GM19468 (cell line): Measurements from ENCODE around the gene MBD3L4.
A peak's percentile ranks its signal among the peaks of the same experiment; 100 is the strongest.
"Not testable (repeated sequence)": the region's sequence is repeated elsewhere in the genome, so short reads cannot be mapped to it uniquely, and the experiment has no call there.

Experiments
- ATAC-seq: cut with Tn5 transposase; IDR thresholded peaks from one replicate; pipeline ENCODE4 v1.9.1; 2021; ENCODE audit warnings: mild to moderate bottlenecking, moderate library complexity, moderate number of reproducible peaks; ENCODE audit not compliant: unreplicated experiment; ENCODE audit errors: extremely low read depth

Gene MBD3L4

DNA sequence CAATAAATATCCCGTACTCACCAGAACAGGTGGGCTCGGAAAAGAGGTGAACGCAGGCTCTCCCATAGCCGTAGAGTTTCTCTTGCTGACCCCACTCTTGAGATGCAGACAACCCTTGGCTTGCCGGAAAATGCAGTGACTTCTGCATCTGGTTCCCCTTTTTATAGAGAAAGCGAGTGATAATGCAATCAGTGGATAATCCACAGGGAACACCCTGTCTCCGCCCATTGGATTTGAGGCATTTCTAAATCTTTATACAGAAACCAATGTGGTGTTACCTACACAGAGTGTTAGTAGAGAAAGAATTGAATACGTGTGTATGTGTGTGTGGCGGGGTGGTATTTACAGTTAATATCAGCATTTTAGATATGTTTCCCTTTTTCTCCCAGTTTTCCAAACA, at the start of gene MBD3L4:
MBD3L4 (minus strand) TSS at position 101 of the 400 bp plus-strand sequence; CDS start at position 66, 35 bp downstream.
- not testable (repeated sequence) for ATAC-seq

DNA sequence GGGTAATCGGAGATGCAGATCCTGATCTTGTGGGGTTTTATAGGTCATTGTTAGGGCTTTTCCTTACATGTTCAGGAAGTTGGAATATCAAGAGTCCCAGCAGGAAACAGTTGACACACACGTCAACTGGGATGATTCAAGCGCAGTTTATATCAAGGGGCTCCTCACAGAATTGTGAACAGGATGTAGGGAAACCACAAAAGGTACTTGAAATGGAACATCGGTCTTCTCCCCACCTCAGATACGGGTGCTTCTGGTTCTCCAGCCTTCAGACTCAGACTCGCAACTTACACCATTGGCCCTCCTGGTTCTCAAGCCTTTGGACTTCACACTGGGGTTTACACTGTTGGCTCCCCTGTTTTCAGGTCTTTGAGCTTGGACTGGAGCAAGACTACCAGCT, 49.0 kb upstream of the MBD3L4 start:
- ATAC-seq: no peak

DNA sequence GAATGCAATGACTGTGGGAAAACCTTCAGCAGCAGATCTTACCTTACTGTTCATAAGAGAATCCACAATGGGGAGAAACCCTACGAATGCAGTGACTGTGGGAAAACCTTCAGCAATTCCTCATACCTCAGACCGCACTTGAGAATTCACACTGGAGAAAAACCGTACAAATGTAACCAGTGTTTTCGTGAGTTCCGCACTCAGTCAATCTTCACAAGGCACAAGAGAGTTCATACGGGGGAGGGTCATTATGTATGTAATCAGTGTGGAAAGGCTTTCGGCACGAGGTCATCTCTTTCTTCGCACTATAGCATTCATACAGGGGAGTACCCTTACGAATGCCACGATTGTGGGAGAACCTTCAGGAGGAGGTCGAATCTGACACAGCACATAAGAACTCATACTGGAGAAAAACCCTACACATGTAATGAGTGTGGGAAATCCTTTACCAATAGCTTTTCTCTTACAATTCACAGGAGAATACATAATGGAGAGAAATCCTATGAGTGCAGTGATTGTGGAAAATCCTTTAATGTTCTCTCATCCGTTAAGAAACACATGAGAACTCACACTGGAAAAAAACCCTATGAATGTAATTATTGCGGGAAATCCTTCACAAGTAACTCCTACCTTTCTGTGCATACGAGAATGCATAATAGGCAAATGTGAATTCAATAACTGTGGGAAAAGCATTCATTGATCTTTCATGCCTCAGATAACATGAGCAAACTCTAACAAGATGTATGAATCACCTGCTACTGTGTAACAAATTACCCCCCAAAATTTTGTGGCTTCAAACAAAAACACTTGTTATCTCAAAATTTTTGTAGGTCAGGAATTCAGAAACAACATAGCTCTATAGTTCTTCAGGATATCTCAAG, 43.3 kb upstream of the MBD3L4 start:
- no peak for ATAC-seq

DNA sequence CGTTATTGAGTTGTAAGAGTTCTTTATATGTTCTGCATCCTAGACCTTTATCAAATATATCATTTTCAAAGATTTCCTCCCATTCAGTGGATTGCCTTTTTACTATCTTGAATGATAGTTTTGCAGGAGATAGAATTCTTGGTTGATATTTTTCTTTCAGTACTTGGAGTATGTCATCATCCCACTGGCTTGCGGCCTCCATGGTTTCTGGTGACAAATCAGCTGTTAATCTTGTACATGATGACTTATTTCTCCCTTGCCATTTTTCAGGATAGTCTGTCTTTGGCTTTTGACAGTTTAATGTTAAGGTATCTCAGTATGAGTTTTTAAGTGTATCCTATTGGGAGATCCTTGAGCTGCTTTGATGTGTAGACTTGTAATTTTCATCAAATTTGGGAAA, 38.0 kb upstream of the MBD3L4 start:
- no peak for ATAC-seq

DNA sequence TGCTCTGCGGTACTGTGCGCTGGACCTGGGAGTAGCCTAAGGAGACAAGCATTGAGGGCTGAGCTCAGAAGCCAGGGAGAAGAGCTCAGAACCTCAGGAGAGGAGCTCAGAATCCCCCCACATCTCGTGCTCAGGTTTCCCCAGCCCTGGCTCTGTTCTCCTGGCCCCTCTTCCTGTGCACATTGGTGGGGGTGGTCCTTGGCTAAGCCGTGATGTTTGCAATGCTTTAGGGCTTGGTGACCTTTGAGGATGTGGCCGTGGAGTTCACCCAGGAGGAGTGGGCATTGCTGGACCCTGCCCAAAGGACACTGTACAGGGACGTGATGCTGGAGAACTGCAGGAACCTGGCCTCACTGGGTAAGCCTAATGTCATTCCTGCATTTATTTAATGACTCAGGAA, 36.2 kb upstream of the MBD3L4 start:
- ATAC-seq: no peak

DNA sequence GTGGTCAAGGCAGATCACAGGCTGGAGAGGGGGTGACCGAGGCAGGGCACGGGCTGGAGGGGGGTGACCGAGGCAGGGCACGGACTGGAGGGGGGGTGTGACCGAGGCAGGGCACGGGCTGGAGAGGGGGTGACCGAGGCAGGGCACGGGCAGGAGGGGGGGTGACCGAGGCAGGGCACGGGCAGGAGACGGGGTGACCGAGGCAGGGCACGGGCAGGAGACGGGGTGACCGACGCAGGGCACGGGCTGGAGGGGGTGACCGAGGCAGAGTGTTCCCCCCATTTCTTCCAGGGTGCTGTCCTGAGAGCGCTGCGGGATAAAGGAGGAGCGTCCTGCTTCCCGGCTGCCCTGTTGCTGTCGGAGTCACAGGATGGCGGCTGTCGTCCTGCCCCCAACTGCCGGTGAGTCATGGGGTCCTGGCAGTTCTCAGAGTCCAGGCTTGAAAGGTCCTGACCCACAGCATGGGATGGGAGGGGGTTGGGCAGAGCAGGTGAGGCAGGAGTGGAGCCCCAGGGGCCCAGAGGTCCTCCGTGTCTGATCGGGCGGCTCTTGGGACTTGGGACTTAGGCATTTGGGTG, 34.8 kb upstream of the MBD3L4 start:
- ATAC-seq: no peak

DNA sequence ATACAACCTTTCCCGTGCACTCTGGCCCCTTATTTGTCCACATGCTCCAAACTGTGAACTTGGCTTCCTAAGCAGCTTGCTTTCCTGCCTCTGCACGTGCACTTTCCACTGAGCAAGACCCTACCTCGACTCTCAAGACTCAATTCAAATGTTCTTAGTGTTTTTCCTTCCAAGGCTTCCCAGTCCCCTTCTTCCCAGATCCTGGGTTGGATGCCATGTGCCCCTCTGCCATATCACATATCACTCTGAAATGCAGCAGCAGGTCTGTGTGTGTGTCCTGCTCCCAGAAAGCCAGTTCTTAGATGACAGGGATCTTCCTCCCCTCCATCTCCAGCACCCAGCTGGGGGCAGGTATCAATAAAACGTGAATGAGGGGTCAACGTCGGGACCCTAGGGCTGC, 32.6 kb upstream of the MBD3L4 start:
- no peak for ATAC-seq

DNA sequence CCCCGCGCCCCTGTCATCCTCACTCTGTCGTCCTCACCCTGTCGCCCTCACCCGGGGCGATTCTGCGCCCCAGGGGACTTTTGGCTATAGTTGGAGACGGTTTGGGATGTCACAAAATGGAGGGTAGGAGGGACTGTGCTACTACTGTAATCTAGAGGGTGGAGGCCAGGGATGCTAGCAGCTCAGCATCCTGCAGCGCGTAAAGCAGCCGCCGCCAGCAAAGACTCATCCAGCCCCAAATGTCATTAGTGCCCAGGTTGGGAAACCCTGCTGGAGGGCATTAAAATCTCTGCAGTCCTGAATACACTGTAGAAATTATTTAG, 29.9 kb upstream of the MBD3L4 start:
- no peak for ATAC-seq

DNA sequence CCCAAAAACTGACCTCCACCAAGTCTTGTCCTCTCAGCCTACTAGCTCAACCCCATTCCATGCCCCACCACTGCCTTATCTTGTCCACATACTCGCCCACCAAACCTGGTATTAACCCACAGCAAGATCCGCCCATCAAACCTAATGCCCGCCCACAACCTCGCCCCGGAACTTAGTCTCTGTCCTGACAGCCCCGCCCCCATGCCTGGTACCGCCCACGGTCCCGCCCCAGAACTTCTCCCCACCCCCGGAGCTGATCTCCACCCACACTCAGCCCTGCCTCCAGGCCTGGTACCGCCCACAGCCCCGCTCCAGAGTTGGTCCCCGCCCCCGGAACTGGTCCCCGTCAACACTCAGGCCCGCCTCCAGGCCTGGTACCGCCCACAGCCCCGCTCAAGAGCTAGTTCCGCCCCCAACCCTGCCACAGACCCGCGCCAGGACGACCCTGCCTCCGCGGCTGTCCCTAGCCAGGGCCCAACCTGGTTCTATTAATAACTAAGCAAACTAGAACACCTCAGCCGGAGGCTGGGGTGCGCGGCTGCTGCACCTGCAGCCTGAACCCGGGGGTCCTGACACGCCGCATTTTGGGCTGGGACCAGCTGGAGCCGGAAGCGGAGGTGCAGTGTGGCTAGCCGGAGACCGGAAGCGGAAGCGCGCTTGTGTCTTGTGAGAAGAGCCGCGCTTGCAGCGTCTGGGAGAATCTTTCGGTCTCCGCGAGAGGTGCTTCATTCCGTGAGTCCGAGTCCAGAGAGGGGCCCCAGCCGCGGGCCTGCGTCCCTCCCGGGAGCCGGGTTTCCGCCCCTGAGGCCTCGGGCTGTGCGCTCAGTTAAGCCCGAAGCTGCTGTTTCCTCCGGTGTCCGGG, 29.3 kb upstream of the MBD3L4 start, which contains the start of gene ZNF557:
ZNF557 (plus strand) TSS at position 662 of the 862 bp plus-strand sequence. CDS start 5,372 bp downstream, outside the sequence.
- ATAC-seq: peak; percentile 65

DNA sequence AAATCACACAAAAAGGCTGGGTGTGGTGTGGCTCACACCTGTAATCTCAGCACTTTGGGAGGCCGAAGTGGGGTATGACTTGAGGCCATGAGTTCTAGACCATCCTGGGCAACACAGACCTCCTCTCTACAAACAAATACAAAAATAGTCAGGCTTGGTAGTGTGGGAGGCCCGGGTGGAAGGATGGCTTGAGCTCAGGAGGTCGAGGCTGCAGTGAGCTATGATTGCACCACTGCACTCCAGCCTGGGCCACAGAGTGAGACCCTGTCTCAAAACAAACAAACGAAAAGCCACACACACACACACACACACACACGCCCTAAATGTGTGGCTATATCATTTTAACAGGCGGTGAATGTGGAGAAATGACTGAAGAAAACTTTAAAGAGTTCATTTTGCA, 28.6 kb upstream of the MBD3L4 start:
- ATAC-seq: no peak

DNA sequence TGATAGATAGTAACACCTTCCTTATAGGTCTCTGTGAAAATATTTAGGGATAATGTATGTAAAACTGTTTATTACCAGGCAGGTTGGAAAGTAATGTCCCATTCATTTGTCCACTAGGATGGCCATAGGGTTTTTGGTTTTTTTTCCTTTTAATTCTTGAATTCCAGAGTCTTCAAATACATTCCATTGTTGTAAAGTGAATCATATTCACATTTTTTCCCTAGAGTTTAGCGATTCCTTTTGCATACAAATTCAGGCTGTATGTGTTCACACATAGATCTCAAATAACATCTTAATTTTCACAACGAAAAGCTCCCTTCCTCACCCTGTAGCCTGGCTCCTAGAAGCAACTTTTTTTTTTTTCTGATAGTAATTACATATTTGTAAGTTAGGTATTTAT, 27.7 kb upstream of the MBD3L4 start:
- no peak for ATAC-seq

DNA sequence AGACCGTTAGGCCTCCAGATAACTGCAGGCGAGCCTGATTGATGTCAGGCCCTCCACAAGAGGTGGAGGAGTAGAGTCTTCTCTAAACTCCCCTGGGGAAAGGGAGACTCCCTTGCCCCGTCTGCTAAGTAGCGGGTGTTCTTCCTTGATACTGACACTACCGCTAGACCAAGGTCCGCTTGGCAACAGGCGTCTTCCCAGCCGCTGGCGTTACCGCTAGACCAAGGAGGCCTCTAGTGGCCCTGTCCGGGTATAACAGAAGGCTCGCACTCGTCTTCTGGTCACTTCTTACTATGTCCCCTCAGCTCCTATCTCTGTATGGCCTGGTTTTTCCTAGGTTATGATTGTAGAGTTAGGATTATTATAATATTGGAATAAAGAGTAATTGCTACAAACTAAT, 27.1 kb upstream of the MBD3L4 start:
- ATAC-seq: not testable (repeated sequence)

DNA sequence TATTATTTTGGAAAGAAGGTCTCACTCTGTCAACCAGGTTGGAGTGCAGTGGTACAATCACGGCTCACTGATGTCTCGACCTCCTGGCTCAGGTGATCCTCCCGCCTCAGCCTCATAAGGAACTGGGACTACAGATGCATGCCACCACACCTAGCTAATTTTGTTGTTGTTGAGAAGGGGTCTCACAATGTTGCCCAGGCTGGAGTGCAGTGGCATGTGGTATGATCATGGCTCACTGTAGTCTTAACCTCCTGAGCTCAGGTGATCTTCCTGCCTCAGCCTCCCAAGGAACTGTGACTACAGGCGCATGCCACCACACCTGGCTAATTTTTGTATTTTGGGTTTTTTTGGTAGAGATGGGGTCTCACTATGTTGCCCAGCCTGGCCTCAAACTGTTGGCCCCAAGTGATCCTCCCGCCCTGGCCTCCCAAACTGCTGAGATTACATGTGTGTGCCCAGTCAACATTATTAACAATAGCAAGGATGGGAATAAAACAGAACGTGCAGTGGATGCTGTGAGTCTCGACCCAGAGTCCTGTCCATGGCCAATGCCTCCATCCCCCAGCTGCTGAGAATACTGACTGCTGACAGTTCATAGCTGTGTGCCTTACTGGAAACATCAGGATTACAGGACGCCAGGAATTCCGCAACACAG, 23.9 kb upstream of the MBD3L4 start:
- ATAC-seq: no peak

DNA sequence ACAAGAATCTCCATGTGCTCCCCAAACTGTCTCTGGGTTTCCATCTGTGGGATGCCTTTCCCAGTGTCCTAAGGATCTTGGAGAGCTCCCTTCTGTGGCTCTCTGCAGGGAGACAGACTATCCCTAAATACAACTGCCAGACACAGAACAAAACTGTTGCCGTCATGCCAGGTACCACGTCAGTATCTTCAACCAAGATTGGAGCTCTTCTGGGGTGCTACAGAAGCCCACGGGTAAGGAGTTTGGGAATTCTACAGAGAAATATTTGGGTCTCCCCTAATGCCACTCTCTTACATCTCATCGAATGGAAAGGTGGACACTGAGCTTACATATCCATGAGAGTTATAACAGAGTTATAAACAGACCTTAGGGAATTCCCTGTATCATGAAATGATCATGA, 23.4 kb upstream of the MBD3L4 start:
- no peak for ATAC-seq

DNA sequence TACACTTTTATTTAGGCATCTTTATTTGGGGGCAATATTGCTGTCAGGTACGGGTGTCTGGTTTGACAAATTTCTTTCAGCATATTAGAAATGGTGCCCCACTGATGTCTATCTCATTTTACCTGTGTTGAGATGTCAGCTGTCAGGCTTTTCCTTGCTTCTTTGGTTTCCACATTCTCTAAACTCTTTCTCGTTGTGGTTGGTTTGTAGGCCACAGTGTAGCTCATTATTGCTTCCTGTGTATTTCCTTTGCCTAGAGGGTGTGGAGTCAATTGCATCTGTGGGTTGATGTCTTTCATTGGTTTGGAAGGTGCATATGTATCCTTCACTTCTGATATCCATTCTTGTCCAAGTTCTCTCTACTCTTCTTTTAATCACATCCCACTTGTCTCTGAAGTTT, 20.0 kb upstream of the MBD3L4 start:
- not testable (repeated sequence) for ATAC-seq

DNA sequence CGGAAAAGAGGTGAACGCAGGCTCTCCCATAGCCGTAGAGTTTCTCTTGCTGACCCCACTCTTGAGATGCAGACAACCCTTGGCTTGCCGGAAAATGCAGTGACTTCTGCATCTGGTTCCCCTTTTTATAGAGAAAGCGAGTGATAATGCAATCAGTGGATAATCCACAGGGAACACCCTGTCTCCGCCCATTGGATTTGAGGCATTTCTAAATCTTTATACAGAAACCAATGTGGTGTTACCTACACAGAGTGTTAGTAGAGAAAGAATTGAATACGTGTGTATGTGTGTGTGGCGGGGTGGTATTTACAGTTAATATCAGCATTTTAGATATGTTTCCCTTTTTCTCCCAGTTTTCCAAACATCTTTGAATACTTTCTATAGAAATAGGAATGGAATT, 18.6 kb upstream of the MBD3L4 start, which contains the start of gene MBD3L3:
MBD3L3 (minus strand) TSS at position 101 of the 400 bp plus-strand sequence; CDS start at position 30, 71 bp downstream.
- not testable (repeated sequence) for ATAC-seq

DNA sequence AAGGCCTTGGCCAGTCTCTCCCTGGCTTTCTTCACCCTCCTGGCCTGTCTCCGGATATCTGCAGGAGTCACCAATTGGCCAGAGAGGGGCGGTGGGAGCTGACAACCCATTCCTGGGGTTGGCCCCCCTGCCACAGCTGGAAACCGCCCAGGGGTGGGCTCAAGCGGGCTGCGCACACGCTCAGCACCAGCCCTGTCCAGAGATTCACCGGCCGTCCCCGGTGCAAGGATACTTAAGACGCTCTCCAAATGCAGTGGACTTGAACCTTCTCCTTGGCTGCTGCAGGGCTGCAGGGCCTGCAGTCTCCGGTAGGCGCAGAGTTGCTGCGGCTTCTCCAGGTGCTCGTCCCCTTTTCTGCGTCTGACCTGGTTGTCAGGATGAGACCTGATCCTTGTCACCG, 16.4 kb upstream of the MBD3L4 start:
- ATAC-seq: not testable (repeated sequence)

DNA sequence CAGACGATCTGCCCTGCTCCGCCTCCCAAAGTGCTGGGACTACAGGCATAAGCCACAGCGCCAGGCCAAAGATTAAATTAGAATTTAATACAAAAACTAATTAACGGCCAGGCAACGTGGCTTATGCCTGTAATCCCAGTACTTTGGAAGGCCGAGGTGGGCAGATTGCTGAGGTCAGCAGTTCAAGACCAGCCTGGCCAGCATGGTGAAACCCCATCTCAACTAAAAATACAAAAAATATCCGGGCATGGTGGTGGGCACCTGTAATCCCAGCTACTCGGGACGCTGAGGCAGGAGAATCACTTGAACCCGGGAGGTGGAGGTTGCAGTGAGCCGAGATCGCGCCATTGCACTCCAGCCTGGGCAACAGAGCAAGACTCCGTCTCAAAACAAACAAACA, 15.7 kb upstream of the MBD3L4 start:
- not testable (repeated sequence) for ATAC-seq

DNA sequence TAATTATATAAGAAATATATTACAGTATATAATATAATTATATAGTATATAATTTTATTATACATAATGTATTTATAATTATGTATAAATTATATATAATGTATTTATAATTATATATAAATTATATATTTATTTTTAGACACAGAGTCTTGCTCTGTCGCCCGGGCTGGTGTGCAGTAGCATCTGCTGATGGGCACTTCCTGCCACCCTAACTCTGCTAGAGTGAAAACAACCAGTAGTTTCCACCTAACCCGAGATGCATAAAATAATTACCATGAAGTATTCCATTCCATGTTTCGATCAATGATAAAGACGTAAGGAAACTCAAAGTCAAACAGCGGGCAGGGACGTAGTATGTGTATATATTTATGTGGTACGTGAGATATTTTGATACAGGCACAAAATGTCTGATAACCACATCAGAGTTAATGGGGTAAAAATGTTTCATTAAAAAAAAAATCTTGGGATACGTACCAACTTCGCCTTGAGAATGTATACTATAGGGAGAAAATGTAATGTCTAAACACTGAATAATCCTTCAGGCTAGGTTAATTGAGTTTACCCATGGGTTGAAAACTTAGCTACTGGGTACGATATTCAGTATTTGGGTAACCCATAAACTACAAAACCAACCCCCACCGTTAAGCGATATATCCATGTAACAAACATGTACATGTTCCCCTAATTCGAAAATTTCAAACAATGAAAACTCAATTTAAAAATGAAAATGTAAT, 14.8 kb upstream of the MBD3L4 start:
- not testable (repeated sequence) for ATAC-seq
